ENCODE results near the gene MTFP1. TPM values are rescaled to one million over a fixed set of nuclear protein-coding genes. Genes with fewer than 3 reads are reported as not detected.
A peak's percentile ranks its signal among the peaks of the same experiment; 100 is the strongest.

The MTFP1 gene
- total and polyA plus RNA-seq, 4 donors, result 1.8 to 40.0 (median 25.5) TPM

GRCh38 chr22:30435674-30436126 lies 10.1 kb downstream of the MTFP1 start:
- Histone ChIP-seq H3K27me3 (ENCODE audit: control insufficient read depth in 3 of 3, insufficient read depth in 3 of 3, low read length in 2 of 3) (no peaks in the 10 kb centered on the region), H3K9ac (ENCODE audit: insufficient read depth in 1 of 2, low read length in 2 of 2) (no peak overlapping the region), H3K27ac (ENCODE audit: low read depth in 1 of 2, low read length in 1 of 2) (peak overlapping the region in 1 of 2 donors; percentile 61), H3K4me1 (ENCODE audit: control insufficient read depth in 5 of 5, insufficient read depth in 5 of 5, low read length in 5 of 5) (peaks cover 0 to 3% (median 0%) of the 10 kb centered on the region in 5 donors), H3K9me3 (ENCODE audit: control insufficient read depth in 4 of 4, insufficient read depth in 3 of 4, low read length in 3 of 4) (peaks cover 0 to 6% (median 0%) of the 10 kb centered on the region in 4 donors), H3K36me3 (ENCODE audit: control insufficient read depth in 4 of 4, insufficient read depth in 4 of 4, low read length in 4 of 4) (no peaks in the 10 kb centered on the region), H3K4me3 (no peak overlapping the region)
- no peak for TF ChIP-seq CTCF (IDR thresholded peaks at IDR 0.05; ENCODE audit: control extremely low read depth, extremely low read depth)
- no peak for ATAC-seq (ENCODE audit: insufficient read depth, low FRiP score)
- DNase-seq, result no peak
- WGBS, 2 donors, result 57 to 69% methylated on average over 6 of the region's 6 CpGs

DNA sequence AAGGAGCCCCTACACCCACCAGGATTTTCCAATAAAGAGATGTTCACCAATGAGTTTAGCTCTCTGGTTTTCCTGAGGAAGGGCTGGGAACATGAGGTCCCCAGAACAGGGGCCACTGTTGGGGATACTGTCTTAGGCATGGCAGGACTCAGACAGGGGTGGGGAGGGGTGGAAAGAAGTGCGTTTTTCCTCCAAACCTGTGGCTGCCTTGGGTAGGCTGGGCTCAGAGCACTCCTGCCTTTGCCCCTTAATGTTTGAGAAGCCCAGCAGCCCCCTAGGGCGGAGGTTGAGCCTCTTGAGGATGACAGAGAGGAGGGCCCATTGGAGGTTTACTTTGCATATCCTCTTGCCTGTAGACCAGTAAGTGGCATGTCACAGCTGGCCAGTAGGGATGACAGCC lies 10.6 kb downstream of the MTFP1 start:
- H3K9ac ChIP-seq (ENCODE audit: insufficient read depth in 1 of 2, low read length in 2 of 2), result no peak overlapping the region
- no peaks in the 10 kb centered on the region for H3K36me3 ChIP-seq (ENCODE audit: control insufficient read depth in 4 of 4, insufficient read depth in 4 of 4, low read length in 4 of 4)
- no peaks in the 10 kb centered on the region for H3K27me3 ChIP-seq (ENCODE audit: control insufficient read depth in 3 of 3, insufficient read depth in 3 of 3, low read length in 2 of 3)
- no peak overlapping the region for H3K4me3 ChIP-seq
- ATAC-seq (ENCODE audit: insufficient read depth, low FRiP score), result no peak
- peak; percentile 20 to 49 (median 30) for DNase-seq
- 82 to 100% methylated on average over 2 of the region's 2 CpGs for WGBS, 2 donors
- peak overlapping the region in 1 of 2 donors; percentile 61 for H3K27ac ChIP-seq (ENCODE audit: low read depth in 1 of 2, low read length in 1 of 2)
- peaks cover 0 to 3% (median 0%) of the 10 kb centered on the region in 5 donors for H3K4me1 ChIP-seq (ENCODE audit: control insufficient read depth in 5 of 5, insufficient read depth in 5 of 5, low read length in 5 of 5)
- H3K9me3 ChIP-seq (ENCODE audit: control insufficient read depth in 4 of 4, insufficient read depth in 3 of 4, low read length in 3 of 4), result peaks cover 0 to 6% (median 0%) of the 10 kb centered on the region in 4 donors
- TF ChIP-seq CTCF (IDR thresholded peaks at IDR 0.05; ENCODE audit: control extremely low read depth, extremely low read depth), result no peak

DNA sequence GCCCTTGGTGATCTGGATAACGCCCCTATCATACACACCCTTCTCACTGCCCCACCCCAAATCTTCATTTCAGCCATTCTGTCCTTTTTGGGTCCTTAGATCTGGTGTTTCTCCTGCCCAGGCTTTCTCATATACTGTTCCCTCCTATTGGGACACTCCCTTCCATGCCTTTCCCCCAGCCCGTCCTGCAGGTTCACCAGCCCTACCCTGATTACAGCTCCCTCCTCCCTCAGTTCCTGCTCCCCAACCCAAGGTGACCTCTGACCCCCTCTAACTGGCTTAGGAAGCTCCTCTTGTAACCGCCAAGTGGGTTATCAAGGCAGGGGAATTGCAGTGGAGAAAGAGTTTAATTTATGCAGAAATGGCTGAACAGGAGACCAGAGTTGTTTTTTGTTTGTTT lies 13.0 kb downstream of the MTFP1 start:
- H3K27ac ChIP-seq (ENCODE audit: low read depth in 1 of 2, low read length in 1 of 2), result no peak overlapping the region
- no peaks in the 10 kb centered on the region for H3K36me3 ChIP-seq (ENCODE audit: control insufficient read depth in 4 of 4, insufficient read depth in 4 of 4, low read length in 4 of 4)
- H3K4me3 ChIP-seq, result no peak overlapping the region
- no peak for TF ChIP-seq CTCF (IDR thresholded peaks at IDR 0.05; ENCODE audit: control extremely low read depth, extremely low read depth)
- no peak overlapping the region for H3K9ac ChIP-seq (ENCODE audit: insufficient read depth in 1 of 2, low read length in 2 of 2)
- DNase-seq (no peak), ATAC-seq (ENCODE audit: insufficient read depth, low FRiP score) (no peak)
- no peaks in the 10 kb centered on the region for H3K27me3 ChIP-seq (ENCODE audit: control insufficient read depth in 3 of 3, insufficient read depth in 3 of 3, low read length in 2 of 3)
- 81 to 85% methylated on average over 3 of the region's 3 CpGs for WGBS, 2 donors
- H3K4me1 ChIP-seq (ENCODE audit: control insufficient read depth in 5 of 5, insufficient read depth in 5 of 5, low read length in 5 of 5), result peaks cover 0 to 3% (median 0%) of the 10 kb centered on the region in 5 donors
- peaks cover 0 to 4% (median 0%) of the 10 kb centered on the region in 4 donors for H3K9me3 ChIP-seq (ENCODE audit: control insufficient read depth in 4 of 4, insufficient read depth in 3 of 4, low read length in 3 of 4)

- no peak for TF ChIP-seq CTCF (IDR thresholded peaks at IDR 0.05; ENCODE audit: control extremely low read depth, extremely low read depth)
- no peak overlapping the region for H3K9ac ChIP-seq (ENCODE audit: insufficient read depth in 1 of 2, low read length in 2 of 2)
- peaks cover 0 to 4% (median 0%) of the 10 kb centered on the region in 4 donors for H3K9me3 ChIP-seq (ENCODE audit: control insufficient read depth in 4 of 4, insufficient read depth in 3 of 4, low read length in 3 of 4)
Observed at GRCh38 chr22:30439226-30439625, 13.7 kb downstream of the MTFP1 start.

More at GRCh38 chr22:30439226-30439625, 13.7 kb downstream of the MTFP1 start:
- Histone ChIP-seq H3K4me1 (ENCODE audit: control insufficient read depth in 5 of 5, insufficient read depth in 5 of 5, low read length in 5 of 5) (peaks cover 0 to 3% (median 0%) of the 10 kb centered on the region in 5 donors), H3K4me3 (no peak overlapping the region), H3K36me3 (ENCODE audit: control insufficient read depth in 4 of 4, insufficient read depth in 4 of 4, low read length in 4 of 4) (no peaks in the 10 kb centered on the region), H3K27me3 (ENCODE audit: control insufficient read depth in 3 of 3, insufficient read depth in 3 of 3, low read length in 2 of 3) (no peaks in the 10 kb centered on the region), H3K27ac (ENCODE audit: low read depth in 1 of 2, low read length in 1 of 2) (no peak overlapping the region)
- no peak for DNase-seq
- WGBS, 2 donors, result 85 to 91% methylated on average over 4 of the region's 4 CpGs
- ATAC-seq (ENCODE audit: insufficient read depth, low FRiP score), result no peak

Measured in lung (tissue), 12 donors.